ENCODE results near the gene HPD.

DNA sequence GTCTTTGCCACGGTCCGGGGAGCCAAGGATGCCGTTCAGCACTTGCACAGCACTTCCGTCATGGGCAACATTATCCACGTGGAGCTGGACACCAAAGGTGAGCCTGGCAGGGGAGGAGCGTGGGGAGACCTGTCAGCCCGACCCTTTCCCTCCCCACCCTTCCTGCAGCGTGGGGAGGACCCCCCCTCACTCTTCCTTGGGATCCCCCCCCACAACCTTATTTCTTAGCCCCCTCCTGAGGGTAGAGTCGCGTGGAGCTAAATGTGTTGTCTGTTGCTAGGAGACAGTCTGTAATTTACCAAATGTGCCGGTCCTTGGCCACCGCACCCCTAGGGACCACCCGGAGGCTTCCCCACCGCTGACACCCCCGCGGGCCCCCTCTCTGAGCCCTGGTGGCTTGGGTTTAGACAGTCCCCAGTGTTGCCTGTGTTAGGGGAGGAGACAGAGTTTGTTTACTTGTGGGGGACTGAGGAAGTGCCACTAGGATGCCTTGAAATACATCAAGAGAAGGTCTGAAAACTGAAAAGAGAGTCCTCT is 52.6 kb downstream of the HPD start:
- TF ChIP-seq, protein P1, sequence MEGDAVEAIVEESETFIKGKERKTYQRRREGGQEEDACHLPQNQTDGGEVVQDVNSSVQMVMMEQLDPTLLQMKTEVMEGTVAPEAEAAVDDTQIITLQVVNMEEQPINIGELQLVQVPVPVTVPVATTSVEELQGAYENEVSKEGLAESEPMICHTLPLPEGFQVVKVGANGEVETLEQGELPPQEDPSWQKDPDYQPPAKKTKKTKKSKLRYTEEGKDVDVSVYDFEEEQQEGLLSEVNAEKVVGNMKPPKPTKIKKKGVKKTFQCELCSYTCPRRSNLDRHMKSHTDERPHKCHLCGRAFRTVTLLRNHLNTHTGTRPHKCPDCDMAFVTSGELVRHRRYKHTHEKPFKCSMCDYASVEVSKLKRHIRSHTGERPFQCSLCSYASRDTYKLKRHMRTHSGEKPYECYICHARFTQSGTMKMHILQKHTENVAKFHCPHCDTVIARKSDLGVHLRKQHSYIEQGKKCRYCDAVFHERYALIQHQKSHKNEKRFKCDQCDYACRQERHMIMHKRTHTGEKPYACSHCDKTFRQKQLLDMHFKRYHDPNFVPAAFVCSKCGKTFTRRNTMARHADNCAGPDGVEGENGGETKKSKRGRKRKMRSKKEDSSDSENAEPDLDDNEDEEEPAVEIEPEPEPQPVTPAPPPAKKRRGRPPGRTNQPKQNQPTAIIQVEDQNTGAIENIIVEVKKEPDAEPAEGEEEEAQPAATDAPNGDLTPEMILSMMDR (IDR thresholded peaks at IDR 0.05; ENCODE audit: poor library complexity): no peak
- TF ChIP-seq EZH2 (IDR thresholded peaks at IDR 0.05; ENCODE audit: borderline replicate concordance): no peak
- no peak for TF ChIP-seq EZH2phosphoT487 (IDR thresholded peaks at IDR 0.05; ENCODE audit: low read depth, severe bottlenecking, unreplicated experiment)
